SK-N-MC (cell line): Measurements from ENCODE around the gene CLNK.

Experiments used
- EZH2 ChIP-seq: fragments of 200-600 bp; sonication (generic); IDR thresholded peaks from one replicate; pipeline ENCODE4 v1.6.1; 2017; ENCODE audit warnings: antibody characterized with exemption
- POLR2AphosphoS5 ChIP-seq: IDR thresholded peaks from 2 replicates; pipeline ENCODE4 v1.6.1; 2012; ENCODE audit warnings: mild to moderate bottlenecking, low read depth, low read length, borderline replicate concordance

- TF ChIP-seq EZH2 (no peak), POLR2AphosphoS5 (no peak)
Observed at GRCh38 chr4:10716163-10716562, 31.6 kb upstream of the CLNK start.
